Activated CD8-positive, alpha-beta T cell treated with anti-CD3 and anti-CD28 coated beads for 36 hours (primary cell): Measurements from ENCODE around the gene CERS1. TPM values are rescaled to one million over a fixed set of nuclear protein-coding genes. Genes with fewer than 3 reads are reported as not detected.

ENCODE experiments used
- ATAC-seq: fragments of 200-7000 bp; cut with Tn5 transposase; one replicate; pipeline ENCODE4 v1.10.0; 2021; ENCODE audit warnings: mild to moderate bottlenecking, moderate library complexity
- CTCF ChIA-PET: fragments of 350-600 bp; sonication (Branson Sonifier 250); formaldehyde crosslinking; loops from one replicate; lab custom pipeline; 2021; ENCODE audit warnings: antibody characterized with exemption; lab: Charles Lee
- POLR2A ChIA-PET: fragments of 350-600 bp; sonication (Branson Sonifier 250); formaldehyde crosslinking; loops from one replicate; lab custom pipeline; 2021; ENCODE audit warnings: antibody characterized with exemption; lab: Charles Lee
- DNase-seq: peaks from one replicate; pipeline ENCODE4 v3.0.0-alpha.2; 2020
- H3K27ac Mint-ChIP-seq: one replicate; pipeline ENCODE4 v1.8.0; 2021; ENCODE audit warnings: mild to moderate bottlenecking, mixed read lengths
- H3K27me3 Mint-ChIP-seq: one replicate; pipeline ENCODE4 v1.8.0; 2021; ENCODE audit warnings: mixed read lengths
- H3K36me3 Mint-ChIP-seq: one replicate; pipeline ENCODE4 v1.8.0; 2021; ENCODE audit warnings: low read depth, mixed read lengths
- H3K4me1 Mint-ChIP-seq: one replicate; pipeline ENCODE4 v1.8.0; 2021; ENCODE audit warnings: low read depth, mixed read lengths
- H3K4me3 Mint-ChIP-seq: one replicate; pipeline ENCODE4 v1.8.0; 2021; ENCODE audit warnings: mild to moderate bottlenecking, moderate library complexity, mixed read lengths
- H3K9me3 Mint-ChIP-seq: one replicate; pipeline ENCODE4 v1.8.0; 2021; ENCODE audit warnings: mixed read lengths
- CTCF ChIP-seq: fragments of 200-600 bp; IDR thresholded peaks from one replicate; pipeline ENCODE4 v1.8.0; 2022; ENCODE audit warnings: antibody characterized with exemption, mild to moderate bottlenecking
- intact Hi-C: fragments of 100-400 bp; cut with micrococcal nuclease; formaldehyde crosslinking; loops from one replicate; pipeline ENCODE4 v1.10.0; 2022
- total RNA-seq, 2 experiments: library from RNA; stranded (reverse); gene quantifications; one replicate each; pipeline ENCODE4 v1.2.3, GENCODE V29; 2021

Gene CERS1
- total RNA-seq, 2 experiments from 2014 or later = 0.18 to 0.36 TPM

DNA sequence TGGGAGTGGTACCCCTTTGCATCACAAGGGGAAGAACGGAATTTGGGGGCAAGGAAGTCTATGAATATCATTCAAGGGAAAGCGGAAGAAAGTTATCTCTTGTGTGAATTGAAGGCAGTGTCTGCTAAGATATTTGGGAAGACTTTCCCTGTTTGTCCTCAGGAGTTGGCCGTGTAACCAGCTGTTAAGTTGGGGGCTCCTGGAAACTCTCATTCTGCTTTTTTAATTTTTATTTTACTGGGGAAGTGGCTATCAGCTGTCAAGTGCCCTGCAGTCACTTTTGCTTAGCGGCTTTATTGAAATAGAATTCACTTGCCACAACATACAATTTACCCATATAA lies 61.3 kb downstream of the CERS1 start:
- Mint-ChIP-seq H3K27me3 (no peaks in the 10 kb centered on the region), H3K36me3 (peaks cover 57% of the 10 kb centered on the region)
- POLR2A ChIA-PET = interaction anchor here (0.9 kb wide), 1 partner anchor 14 kb away, joined by 4 read pairs; no protein-coding TSS in a partner anchor

GRCh38 chr19:18833849-18834643 lies 61.9 kb downstream of the CERS1 start:
- CTCF ChIA-PET = interaction anchor here (1.0 to 8.4 kb wide), 3 partner anchors 9 to 372 kb away, joined by 3 to 84 read pairs (median 3); no protein-coding TSS in a partner anchor
- TF ChIP-seq CTCF = no peak
- ATAC-seq = no peak
- no peaks in the 10 kb centered on the region for H3K27me3 Mint-ChIP-seq
- peak overlapping the region; percentile 71 for H3K27ac Mint-ChIP-seq
- peaks cover 56% of the 10 kb centered on the region for H3K36me3 Mint-ChIP-seq
- POLR2A ChIA-PET = interaction anchor here (0.6 to 1.3 kb wide), 5 partner anchors 12 to 199 kb away, joined by 3 to 5 read pairs (median 4); partner anchors contain the start of genes ARMC6 and SUGP2
- peak overlapping the region; percentile 97 for H3K4me3 Mint-ChIP-seq
- intact Hi-C loops = loop anchor here (10.0 kb wide), 1 partner anchor 149 kb away; the partner anchor contains the start of gene CRTC1
- peaks cover 43% of the 10 kb centered on the region for H3K4me1 Mint-ChIP-seq
- peak; percentile 30 for DNase-seq
- no peaks in the 10 kb centered on the region for H3K9me3 Mint-ChIP-seq

More for the DNA sequence above, 61.3 kb downstream of the CERS1 start:
- H3K9me3 Mint-ChIP-seq = no peaks in the 10 kb centered on the region
- ATAC-seq (no peak), DNase-seq (no peak)
- H3K4me1 Mint-ChIP-seq = peaks cover 49% of the 10 kb centered on the region
- CTCF ChIA-PET = interaction anchor here (1.0 to 8.4 kb wide), 3 partner anchors 8 to 373 kb away, joined by 3 to 84 read pairs (median 3); no protein-coding TSS in a partner anchor
- intact Hi-C loops = loop anchor here (10.0 kb wide), 1 partner anchor 150 kb away; the partner anchor contains the start of gene CRTC1
- H3K4me3 Mint-ChIP-seq = peak overlapping the region; percentile 97
- no peak for TF ChIP-seq CTCF
- peak overlapping the region; percentile 71 for H3K27ac Mint-ChIP-seq

GRCh38 chr19:18833141-18833476 lies 62.8 kb downstream of the CERS1 start:
- DNase-seq (no peak), ATAC-seq (no peak)
- TF ChIP-seq CTCF = no peak
- Mint-ChIP-seq H3K27ac (peak overlapping the region; percentile 91), H3K4me3 (peak overlapping the region; percentile 97), H3K9me3 (no peaks in the 10 kb centered on the region), H3K4me1 (peaks cover 37% of the 10 kb centered on the region), H3K36me3 (peaks cover 49% of the 10 kb centered on the region), H3K27me3 (no peaks in the 10 kb centered on the region)
- intact Hi-C loops = loop anchor here (10.0 kb wide), 1 partner anchor 148 kb away; the partner anchor contains the start of gene CRTC1
- CTCF ChIA-PET = interaction anchor here (1.3 to 8.4 kb wide), 4 partner anchors 8 to 34 kb away, joined by 3 to 84 read pairs (median 8); no protein-coding TSS in a partner anchor
- POLR2A ChIA-PET = interaction anchor here (0.6 to 3.5 kb wide), 8 partner anchors 9 to 244 kb away, joined by 3 to 36 read pairs (median 4); partner anchors contain the start of genes ARMC6, COPE, DDX49 and REX1BD

- H3K36me3 Mint-ChIP-seq = peaks cover 44% of the 10 kb centered on the region
- peak overlapping the region; percentile 97 for H3K4me3 Mint-ChIP-seq
- DNase-seq = peak; percentile 53
- ChIA-PET CTCF (interaction anchor here (1.0 to 8.4 kb wide), 7 partner anchors 8 to 313 kb away, joined by 3 to 84 read pairs (median 5); partner anchors contain the start of gene REX1BD), POLR2A (interaction anchor here (0.6 to 3.5 kb wide), 17 partner anchors 10 to 316 kb away, joined by 3 to 36 read pairs (median 3); partner anchors contain the start of genes ARMC6, COPE, DDX49 and KXD1)
- peaks cover 31% of the 10 kb centered on the region for H3K4me1 Mint-ChIP-seq
- intact Hi-C loops = loop anchor here (10.0 kb wide), 1 partner anchor 148 kb away; the partner anchor contains the start of gene CRTC1
- H3K9me3 Mint-ChIP-seq = no peaks in the 10 kb centered on the region
- H3K27me3 Mint-ChIP-seq = no peaks in the 10 kb centered on the region
- peak overlapping the region; percentile 91 for H3K27ac Mint-ChIP-seq
- peak; percentile 50 for ATAC-seq
- no peak for TF ChIP-seq CTCF
These were observed 63.4 kb downstream of the CERS1 start for GRCh38 chr19:18832306-18833140.
